Mucosa of rectum (tissue), 2 donors: ENCODE measurements around the gene DUSP12.
"Not testable (repeated sequence)": the region's sequence is repeated elsewhere in the genome, so short reads cannot be mapped to it uniquely, and the experiment has no call there.

Experiments used
- H3K27ac ChIP-seq, 2 donors: one replicate each; pipeline ENCODE4 v1.7.0; 2013; ENCODE audit warnings: inconsistent platforms in 2 of 2, low read depth in 2 of 2, low read length in 2 of 2
- H3K27me3 ChIP-seq, 2 donors: one replicate each; pipeline ENCODE4 v1.7.0; 2013; ENCODE audit warnings: low read length in 2 of 2; ENCODE audit not compliant: control insufficient read depth in 2 of 2, insufficient read depth in 2 of 2
- H3K36me3 ChIP-seq, 2 donors: one replicate each; pipeline ENCODE4 v1.7.0; 2013; ENCODE audit warnings: low read length in 2 of 2; ENCODE audit not compliant: control insufficient read depth in 2 of 2, insufficient read depth in 2 of 2
- H3K4me1 ChIP-seq, 2 donors: one replicate each; pipeline ENCODE4 v1.7.0; 2013; ENCODE audit warnings: low read length in 2 of 2, mild to moderate bottlenecking in 1 of 2; ENCODE audit not compliant: control insufficient read depth in 2 of 2, insufficient read depth in 2 of 2
- H3K4me3 ChIP-seq, 2 donors: one replicate each; pipeline ENCODE4 v1.7.0; 2013; ENCODE audit warnings: low read length in 2 of 2
- H3K9ac ChIP-seq, 2 donors: one replicate each; pipeline ENCODE4 v1.7.0; 2013; ENCODE audit warnings: low read length in 2 of 2, low read depth in 1 of 2, mild to moderate bottlenecking in 1 of 2
- H3K9me3 ChIP-seq, 2 donors: one replicate each; pipeline ENCODE4 v1.7.0; 2013; ENCODE audit warnings: low read length in 2 of 2; ENCODE audit not compliant: control insufficient read depth in 2 of 2
- donor health status: healthy.
- donor health status: Normal muscosa, but diverticular disease.

Gene DUSP12

GRCh38 chr1:161769673-161770045, 20.1 kb downstream of the DUSP12 start:
- H3K36me3 ChIP-seq, H3K27ac ChIP-seq, H3K9me3 ChIP-seq, H3K27me3 ChIP-seq, H3K4me3 ChIP-seq, H3K9ac ChIP-seq: not testable (repeated sequence)
- peaks cover 3 to 16% of the 10 kb centered on the region in 2 donors for H3K4me1 ChIP-seq

GRCh38 chr1:161770250-161770649, 20.7 kb downstream of the DUSP12 start:
- Histone ChIP-seq H3K9ac (no peak overlapping the region), H3K36me3 (no peaks in the 10 kb centered on the region), H3K27ac (no peak overlapping the region), H3K9me3 (no peaks in the 10 kb centered on the region), H3K27me3 (no peaks in the 10 kb centered on the region), H3K4me3 (no peak overlapping the region), H3K4me1 (peaks cover 3 to 14% of the 10 kb centered on the region in 2 donors)

- Histone ChIP-seq H3K9me3 (no peaks in the 10 kb centered on the region), H3K9ac (no peak overlapping the region), H3K36me3 (no peaks in the 10 kb centered on the region), H3K27me3 (no peaks in the 10 kb centered on the region), H3K27ac (no peak overlapping the region), H3K4me1 (peaks cover 3 to 14% of the 10 kb centered on the region in 2 donors), H3K4me3 (no peak overlapping the region)
These were observed 21.6 kb downstream of the DUSP12 start for GRCh38 chr1:161771161-161771560.

GRCh38 chr1:161771973-161772372, 22.4 kb downstream of the DUSP12 start:
- peaks cover 3 to 11% of the 10 kb centered on the region in 2 donors for H3K4me1 ChIP-seq
- H3K9me3 ChIP-seq: no peaks in the 10 kb centered on the region
- H3K27me3 ChIP-seq: no peaks in the 10 kb centered on the region
- H3K27ac ChIP-seq: peak overlapping the region in 1 of 2 donors; percentile 10
- no peak overlapping the region for H3K9ac ChIP-seq
- no peaks in the 10 kb centered on the region for H3K36me3 ChIP-seq
- no peak overlapping the region for H3K4me3 ChIP-seq

- Histone ChIP-seq H3K27me3 (no peaks in the 10 kb centered on the region), H3K36me3 (no peaks in the 10 kb centered on the region), H3K4me3 (no peak overlapping the region), H3K4me1 (peaks cover 2 to 8% of the 10 kb centered on the region in 2 donors), H3K27ac (no peak overlapping the region), H3K9me3 (no peaks in the 10 kb centered on the region), H3K9ac (no peak overlapping the region)
These were observed 22.8 kb downstream of the DUSP12 start for GRCh38 chr1:161772397-161772796.

- H3K27ac ChIP-seq: no peak overlapping the region
- no peak overlapping the region for H3K9ac ChIP-seq
- H3K4me1 ChIP-seq: peaks cover 0 to 3% of the 10 kb centered on the region in 2 donors
- no peaks in the 10 kb centered on the region for H3K27me3 ChIP-seq
- no peaks in the 10 kb centered on the region for H3K9me3 ChIP-seq
- H3K36me3 ChIP-seq: no peaks in the 10 kb centered on the region
- H3K4me3 ChIP-seq: no peak overlapping the region
These were observed 24.2 kb downstream of the DUSP12 start for GRCh38 chr1:161773791-161774190.

- no peaks in the 10 kb centered on the region for H3K27me3 ChIP-seq
- no peak overlapping the region for H3K4me3 ChIP-seq
- H3K9ac ChIP-seq: no peak overlapping the region
- H3K9me3 ChIP-seq: no peaks in the 10 kb centered on the region
- peaks cover 0 to 2% of the 10 kb centered on the region in 2 donors for H3K36me3 ChIP-seq
- no peak overlapping the region for H3K27ac ChIP-seq
- no peaks in the 10 kb centered on the region for H3K4me1 ChIP-seq
These were observed 27.7 kb downstream of the DUSP12 start for GRCh38 chr1:161777261-161777660.

GRCh38 chr1:161778522-161778921, 28.9 kb downstream of the DUSP12 start:
- no peak overlapping the region for H3K27ac ChIP-seq
- no peak overlapping the region for H3K4me3 ChIP-seq
- H3K9ac ChIP-seq: no peak overlapping the region
- H3K36me3 ChIP-seq: peaks cover 8 to 9% of the 10 kb centered on the region in 2 donors
- H3K4me1 ChIP-seq: no peaks in the 10 kb centered on the region
- H3K27me3 ChIP-seq: no peaks in the 10 kb centered on the region
- H3K9me3 ChIP-seq: no peaks in the 10 kb centered on the region

GRCh38 chr1:161779393-161779792, 29.8 kb downstream of the DUSP12 start:
- H3K27ac ChIP-seq: no peak overlapping the region
- no peak overlapping the region for H3K4me3 ChIP-seq
- H3K27me3 ChIP-seq: no peaks in the 10 kb centered on the region
- no peaks in the 10 kb centered on the region for H3K9me3 ChIP-seq
- H3K36me3 ChIP-seq: peaks cover 15 to 16% of the 10 kb centered on the region in 2 donors
- H3K4me1 ChIP-seq: no peaks in the 10 kb centered on the region
- no peak overlapping the region for H3K9ac ChIP-seq

- H3K9ac ChIP-seq: no peak overlapping the region
- H3K36me3 ChIP-seq: peaks cover 31 to 33% of the 10 kb centered on the region in 2 donors
- H3K27ac ChIP-seq: no peak overlapping the region
- no peak overlapping the region for H3K4me3 ChIP-seq
- H3K27me3 ChIP-seq: no peaks in the 10 kb centered on the region
- no peaks in the 10 kb centered on the region for H3K9me3 ChIP-seq
- no peaks in the 10 kb centered on the region for H3K4me1 ChIP-seq
These were observed 32.4 kb downstream of the DUSP12 start for GRCh38 chr1:161781995-161782394.

GRCh38 chr1:161782886-161783285, 33.3 kb downstream of the DUSP12 start:
- no peak overlapping the region for H3K9ac ChIP-seq
- H3K4me3 ChIP-seq: no peak overlapping the region
- no peak overlapping the region for H3K27ac ChIP-seq
- no peaks in the 10 kb centered on the region for H3K9me3 ChIP-seq
- H3K36me3 ChIP-seq: peaks cover 31 to 38% of the 10 kb centered on the region in 2 donors
- H3K4me1 ChIP-seq: no peaks in the 10 kb centered on the region
- no peaks in the 10 kb centered on the region for H3K27me3 ChIP-seq
